LNCaP clone FGC (cell line): ENCODE data around the gene SHC2.

ENCODE experiments used
- DNase-seq: peaks from one replicate; pipeline ENCODE4 v3.0.0-alpha.2; 2011; ENCODE audit warnings: low read depth
- H3K4me3 ChIP-seq: 2 replicates; pipeline ENCODE4 v1.5.1; 2011; ENCODE audit warnings: mild to moderate bottlenecking, low read depth, low read length, control low read depth
- CTCF ChIP-seq: IDR thresholded peaks from 2 replicates; pipeline ENCODE4 v1.5.1; 2012; ENCODE audit warnings: mild to moderate bottlenecking; ENCODE audit not compliant: control insufficient read depth, insufficient read depth; ENCODE audit errors: extremely low read depth

Gene SHC2

GRCh38 chr19:377801-378581, 82.8 kb downstream of the SHC2 start:
- DNase-seq: no peak
- TF ChIP-seq CTCF: peak; percentile 33; the same call in 1 of the 2 replicates
- no peak overlapping the region for H3K4me3 ChIP-seq

- no peak for DNase-seq
- TF ChIP-seq CTCF: no peak
- no peak overlapping the region for H3K4me3 ChIP-seq
Observed at GRCh38 chr19:376111-376470, 84.7 kb downstream of the SHC2 start.

- no peak for TF ChIP-seq CTCF
- no peak for DNase-seq
- H3K4me3 ChIP-seq: no peak overlapping the region
Observed at GRCh38 chr19:375395-376110, 85.3 kb downstream of the SHC2 start.

GRCh38 chr19:374886-375235, 86.0 kb downstream of the SHC2 start:
- no peak for TF ChIP-seq CTCF
- DNase-seq: no peak

GRCh38 chr19:374183-374885, 86.5 kb downstream of the SHC2 start:
- TF ChIP-seq CTCF: no peak
- no peak for DNase-seq
- H3K4me3 ChIP-seq: no peak overlapping the region

More at GRCh38 chr19:374886-375235, 86.0 kb downstream of the SHC2 start:
- no peak overlapping the region for H3K4me3 ChIP-seq

GRCh38 chr19:373391-374182, 87.2 kb downstream of the SHC2 start:
- H3K4me3 ChIP-seq: no peak overlapping the region
- TF ChIP-seq CTCF: no peak
- DNase-seq: no peak
